ENCODE measurements around the gene UBE2G1. TPM values are rescaled to one million over a fixed set of nuclear protein-coding genes. Genes with fewer than 3 reads are reported as not detected.

The UBE2G1 gene
- polyA plus RNA-seq, 1 donor (not counting 4 experiments of a cell fraction or from before 2014, with no cell fraction given) = 86.2 TPM

- peaks cover 9% of the 10 kb centered on the region for H4K20me1 ChIP-seq (ENCODE audit: control insufficient read depth, extremely low read depth, insufficient read depth, low read length)
- no peak for TF ChIP-seq EZH2 (IDR thresholded peaks at IDR 0.05; ENCODE audit: low read length)
- no peak for TF ChIP-seq CTCF (optimal IDR thresholded peaks at IDR 0.05 in 1 of 3, IDR thresholded peaks at IDR 0.05 in 1 of 3, conservative IDR thresholded peaks at IDR 0.05 in 1 of 3; ENCODE audit: extremely low read depth in 1 of 3, insufficient read depth in 2 of 3, low read length in 3 of 3)
- H3K36me3 ChIP-seq (ENCODE audit: control insufficient read depth in 2 of 2, extremely low read depth in 1 of 2, insufficient read depth in 2 of 2, low read length in 2 of 2) = peaks cover 16 to 20% of the 10 kb centered on the region in 2 experiments
- H3K79me2 ChIP-seq (ENCODE audit: control insufficient read depth, insufficient read depth, low read length) = peaks cover 82% of the 10 kb centered on the region
- no peaks in the 10 kb centered on the region for H3K9me3 ChIP-seq (ENCODE audit: control insufficient read depth, low read depth, low read length)
- no peak overlapping the region for H3K4me3 ChIP-seq (ENCODE audit: control insufficient read depth in 2 of 3, extremely low read depth in 1 of 3, insufficient read depth in 2 of 3, low read depth in 1 of 3, low read length in 3 of 3)
- H3K4me1 ChIP-seq (ENCODE audit: control insufficient read depth, extremely low read depth, insufficient read depth, low read length) = no peaks in the 10 kb centered on the region
- no peak for DNase-seq (ENCODE audit: low read depth, low spot score)
- dilution Hi-C loops (cut with MboI; ENCODE audit: extremely low pct_ligation_motif_present, low sequenced_read_pairs) = loop anchor here (25.0 kb wide), 1 partner anchor 107 kb away; no protein-coding TSS in a partner anchor
- H2AFZ ChIP-seq (ENCODE audit: control insufficient read depth, low read length) = no peak overlapping the region
- no peak overlapping the region for H3K4me2 ChIP-seq (ENCODE audit: control insufficient read depth, extremely low read depth, insufficient read depth, low read depth, low read length)
- H3K27ac ChIP-seq (ENCODE audit: control insufficient read depth, insufficient read depth, low read length) = no peak overlapping the region
- peaks cover 2% of the 10 kb centered on the region for H3K9me1 ChIP-seq (ENCODE audit: control insufficient read depth, extremely low read depth, insufficient read depth, low read length)
- no peak overlapping the region for H3K9ac ChIP-seq (ENCODE audit: control insufficient read depth, extremely low read depth, insufficient read depth, low read length)
- H3K27me3 ChIP-seq (ENCODE audit: control insufficient read depth, extremely low read depth, insufficient read depth, low read length) = no peaks in the 10 kb centered on the region
- no peak for FAIRE-seq
These were observed 61.3 kb downstream of the UBE2G1 start for GRCh38 chr17:4305224-4305623.

DNA sequence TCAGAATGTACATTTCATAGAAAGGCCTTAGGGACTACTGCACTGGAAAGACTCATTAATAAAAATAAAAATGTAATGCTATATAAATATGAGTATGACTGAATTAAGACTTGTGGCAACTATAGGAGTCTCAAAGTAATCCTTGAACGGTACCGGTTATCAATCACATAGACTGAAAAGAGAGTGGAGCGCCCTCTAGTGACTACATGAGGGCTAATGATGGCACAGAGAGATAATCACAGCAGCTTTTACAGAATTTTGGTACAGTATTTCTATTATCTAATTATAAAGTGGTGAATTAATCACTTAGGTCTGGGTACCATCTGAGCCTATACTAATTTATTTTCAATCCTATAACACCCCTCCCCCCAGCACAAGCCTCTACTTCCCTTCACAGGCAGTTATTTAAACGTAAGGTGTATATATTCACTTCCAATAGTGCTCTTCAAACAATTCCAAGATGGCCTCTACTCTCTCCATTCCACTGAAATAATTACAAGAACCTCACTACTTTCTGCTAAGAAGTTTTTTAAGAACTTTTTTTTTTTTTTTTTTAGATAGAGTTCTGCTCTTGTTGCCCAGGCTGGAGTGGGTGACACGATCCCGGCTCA lies 62.0 kb downstream of the UBE2G1 start:
- no peaks in the 10 kb centered on the region for H3K27me3 ChIP-seq (ENCODE audit: control insufficient read depth, extremely low read depth, insufficient read depth, low read length)
- H3K9ac ChIP-seq (ENCODE audit: control insufficient read depth, extremely low read depth, insufficient read depth, low read length) = no peak overlapping the region
- H3K4me3 ChIP-seq (ENCODE audit: control insufficient read depth in 2 of 3, extremely low read depth in 1 of 3, insufficient read depth in 2 of 3, low read depth in 1 of 3, low read length in 3 of 3) = no peak overlapping the region
- no peaks in the 10 kb centered on the region for H3K9me3 ChIP-seq (ENCODE audit: control insufficient read depth, low read depth, low read length)
- TF ChIP-seq CTCF (optimal IDR thresholded peaks at IDR 0.05 in 1 of 3, IDR thresholded peaks at IDR 0.05 in 1 of 3, conservative IDR thresholded peaks at IDR 0.05 in 1 of 3; ENCODE audit: extremely low read depth in 1 of 3, insufficient read depth in 2 of 3, low read length in 3 of 3) (peak in 2 of 3 experiments; percentile 60 to 62), EZH2 (IDR thresholded peaks at IDR 0.05; ENCODE audit: low read length) (no peak)
- H2AFZ ChIP-seq (ENCODE audit: control insufficient read depth, low read length) = no peak overlapping the region
- peaks cover 2% of the 10 kb centered on the region for H3K9me1 ChIP-seq (ENCODE audit: control insufficient read depth, extremely low read depth, insufficient read depth, low read length)
- FAIRE-seq = no peak
- H3K4me1 ChIP-seq (ENCODE audit: control insufficient read depth, extremely low read depth, insufficient read depth, low read length) = no peaks in the 10 kb centered on the region
- no peak for DNase-seq (ENCODE audit: low read depth, low spot score)
- H3K36me3 ChIP-seq (ENCODE audit: control insufficient read depth in 2 of 2, extremely low read depth in 1 of 2, insufficient read depth in 2 of 2, low read length in 2 of 2) = peaks cover 16 to 20% of the 10 kb centered on the region in 2 experiments
- H4K20me1 ChIP-seq (ENCODE audit: control insufficient read depth, extremely low read depth, insufficient read depth, low read length) = peaks cover 8% of the 10 kb centered on the region
- dilution Hi-C loops (cut with MboI; ENCODE audit: extremely low pct_ligation_motif_present, low sequenced_read_pairs) = loop anchor here (25.0 kb wide), 1 partner anchor 108 kb away; no protein-coding TSS in a partner anchor
- no peak overlapping the region for H3K27ac ChIP-seq (ENCODE audit: control insufficient read depth, insufficient read depth, low read length)
- H3K4me2 ChIP-seq (ENCODE audit: control insufficient read depth, extremely low read depth, insufficient read depth, low read depth, low read length) = no peak overlapping the region
- H3K79me2 ChIP-seq (ENCODE audit: control insufficient read depth, insufficient read depth, low read length) = peaks cover 81% of the 10 kb centered on the region
